Gastroesophageal sphincter (tissue), 4 donors: Measurements from ENCODE around the gene SCAPER. TPM values are rescaled to one million over a fixed set of nuclear protein-coding genes. Genes with fewer than 3 reads are reported as not detected.

Experiments
- ATAC-seq: fragments of 150-250 bp; one replicate; pipeline ENCODE4 v1.9.1; 2016; ENCODE audit warnings: mild to moderate bottlenecking, moderate library complexity
- H3K27ac ChIP-seq, 4 donors: fragments of 200-600 bp; sonication (generic) in 3 of 4; 1 replicate in 3 of 4; 2 replicates in 1 of 4; pipeline ENCODE4 v1.5.1; 2016 to 2019
- H3K27me3 ChIP-seq: fragments of 200-600 bp; sonication (generic); one replicate; pipeline ENCODE4 v1.5.1; 2019
- H3K36me3 ChIP-seq, 2 donors: fragments of 200-600 bp; sonication (generic); one replicate each; pipeline ENCODE4 v1.5.1; 2019; ENCODE audit warnings: control low read depth in 1 of 2
- H3K4me1 ChIP-seq, 3 donors: fragments of 200-600 bp; sonication (generic); 1 replicate in 2 of 3; 2 replicates in 1 of 3; pipeline ENCODE4 v1.5.1; 2016 to 2019; ENCODE audit warnings: control low read depth in 2 of 3
- H3K4me3 ChIP-seq, 2 donors: fragments of 200-600 bp; sonication (generic); one replicate each; pipeline ENCODE4 v1.5.1; 2019; ENCODE audit warnings: mild to moderate bottlenecking in 1 of 2, moderate library complexity in 1 of 2
- H3K9me3 ChIP-seq, 3 donors: fragments of 200-600 bp; sonication (generic); one replicate each; pipeline ENCODE4 v1.5.1; 2017 to 2019; ENCODE audit warnings: control low read depth in 2 of 3
- CTCF ChIP-seq, 4 experiments: fragments of 200-600 bp in 2 of 4; fragments of 450-650 bp in 2 of 4; sonication (generic) in 1 of 4; IDR thresholded peaks; one replicate each; pipeline ENCODE4 v1.5.1; 2017 to 2019; ENCODE audit warnings: antibody characterized with exemption in 4 of 4, mild to moderate bottlenecking in 2 of 4, moderate library complexity in 2 of 4
- EP300 ChIP-seq: sonication (generic); formaldehyde crosslinking; IDR thresholded peaks from one replicate; pipeline ENCODE4 v1.6.1; 2017; ENCODE audit warnings: antibody characterized with exemption, mild to moderate bottlenecking
- POLR2A ChIP-seq, 2 donors: fragments of 450-650 bp; IDR thresholded peaks; one replicate each; pipeline ENCODE4 v1.6.1; 2017; ENCODE audit warnings: antibody characterized with exemption in 2 of 2, mild to moderate bottlenecking in 2 of 2, moderate library complexity in 1 of 2
- POLR2AphosphoS5 ChIP-seq: sonication (generic); formaldehyde crosslinking; IDR thresholded peaks from one replicate; pipeline ENCODE4 v1.6.1; 2017; ENCODE audit warnings: antibody characterized with exemption
- WGBS, 2 donors: methylation state at CpG; one replicate each; pipeline ENCODE4 v1.1.5; 2018; ENCODE audit warnings: low coverage in 1 of 2; 5-methylcytosine and 5-hydroxymethylcytosine counted together
- total RNA-seq, 4 donors: library from RNA; depleted of rRNA; stranded (reverse); fragments of >200 nt; gene quantifications; one replicate each; pipeline ENCODE4 v1.1.0, GENCODE V29; 2016

Gene SCAPER
- total RNA-seq, 4 donors from 2014 or later = 21.5 to 34.3 (median 28.7) TPM

- no peak for TF ChIP-seq POLR2AphosphoS5
- TF ChIP-seq CTCF (IDR thresholded peaks at IDR 0.05) = no peak
- no peak for TF ChIP-seq POLR2A (IDR thresholded peaks at IDR 0.05)
- TF ChIP-seq EP300 = no peak
- WGBS, 2 donors = 69 to 71% methylated on average over 2 to 4 of the region's 4 CpGs
- Histone ChIP-seq H3K4me1 (no peaks in the 10 kb centered on the region), H3K27ac (no peak overlapping the region), H3K27me3 (no peaks in the 10 kb centered on the region), H3K4me3 (no peak overlapping the region), H3K9me3 (no peaks in the 10 kb centered on the region), H3K36me3 (peaks cover 0 to 14% of the 10 kb centered on the region in 2 donors)
- no peak for ATAC-seq
Observed at GRCh38 chr15:76626611-76627010, 278.5 kb downstream of the SCAPER start.

GRCh38 chr15:76625267-76625666, 279.9 kb downstream of the SCAPER start:
- no peak for TF ChIP-seq POLR2AphosphoS5
- no peak for TF ChIP-seq CTCF (IDR thresholded peaks at IDR 0.05)
- TF ChIP-seq EP300 = no peak
- TF ChIP-seq POLR2A (IDR thresholded peaks at IDR 0.05) = no peak
- no CpG with 5 or more reads among the region's 4 CpGs for WGBS, 2 donors
- H3K4me1 ChIP-seq = no peaks in the 10 kb centered on the region
- H3K27ac ChIP-seq = no peak overlapping the region
- H3K4me3 ChIP-seq = no peak overlapping the region
- H3K36me3 ChIP-seq = peaks cover 0 to 27% of the 10 kb centered on the region in 2 donors
- ATAC-seq = no peak
- H3K27me3 ChIP-seq = no peaks in the 10 kb centered on the region
- no peaks in the 10 kb centered on the region for H3K9me3 ChIP-seq

- peaks cover 0 to 32% of the 10 kb centered on the region in 2 donors for H3K36me3 ChIP-seq
- no peak for ATAC-seq
- no peak overlapping the region for H3K4me3 ChIP-seq
- no peaks in the 10 kb centered on the region for H3K4me1 ChIP-seq
- H3K9me3 ChIP-seq = peaks cover 0 to 14% (median 0%) of the 10 kb centered on the region in 3 donors
- H3K27me3 ChIP-seq = no peaks in the 10 kb centered on the region
- no peak overlapping the region for H3K27ac ChIP-seq
- TF ChIP-seq EP300 (no peak), POLR2A (IDR thresholded peaks at IDR 0.05) (no peak), CTCF (IDR thresholded peaks at IDR 0.05) (no peak), POLR2AphosphoS5 (no peak)
Observed at GRCh38 chr15:76614725-76615124, 290.4 kb downstream of the SCAPER start.

- no peak for TF ChIP-seq POLR2A (IDR thresholded peaks at IDR 0.05)
- TF ChIP-seq EP300 = no peak
- no peak for TF ChIP-seq CTCF (IDR thresholded peaks at IDR 0.05)
- TF ChIP-seq POLR2AphosphoS5 = no peak
- 82% methylated on average over 4 of the region's 7 CpGs; no CpG with 5 or more reads in 1 of the 2 donors for WGBS, 2 donors
- Histone ChIP-seq H3K4me3 (no peak overlapping the region), H3K36me3 (peaks cover 0 to 4% of the 10 kb centered on the region in 2 donors), H3K9me3 (no peaks in the 10 kb centered on the region), H3K4me1 (no peaks in the 10 kb centered on the region), H3K27me3 (no peaks in the 10 kb centered on the region), H3K27ac (no peak overlapping the region)
- ATAC-seq = no peak
Observed at GRCh38 chr15:76588811-76589747, 316.1 kb downstream of the SCAPER start.

- no peaks in the 10 kb centered on the region for H3K4me1 ChIP-seq
- H3K36me3 ChIP-seq = peaks cover 0 to 4% of the 10 kb centered on the region in 2 donors
- H3K9me3 ChIP-seq = peaks cover 0 to 25% (median 0%) of the 10 kb centered on the region in 3 donors
- H3K4me3 ChIP-seq = no peak overlapping the region
- TF ChIP-seq POLR2A (IDR thresholded peaks at IDR 0.05) = no peak
- TF ChIP-seq EP300 = no peak
- TF ChIP-seq CTCF (IDR thresholded peaks at IDR 0.05) = no peak
- TF ChIP-seq POLR2AphosphoS5 = no peak
- ATAC-seq = no peak
- H3K27ac ChIP-seq = no peak overlapping the region
- H3K27me3 ChIP-seq = no peaks in the 10 kb centered on the region
Observed at GRCh38 chr15:76585576-76585897, 319.6 kb downstream of the SCAPER start.
